ENCODE measurements around the gene MYL5.

The MYL5 gene

DNA sequence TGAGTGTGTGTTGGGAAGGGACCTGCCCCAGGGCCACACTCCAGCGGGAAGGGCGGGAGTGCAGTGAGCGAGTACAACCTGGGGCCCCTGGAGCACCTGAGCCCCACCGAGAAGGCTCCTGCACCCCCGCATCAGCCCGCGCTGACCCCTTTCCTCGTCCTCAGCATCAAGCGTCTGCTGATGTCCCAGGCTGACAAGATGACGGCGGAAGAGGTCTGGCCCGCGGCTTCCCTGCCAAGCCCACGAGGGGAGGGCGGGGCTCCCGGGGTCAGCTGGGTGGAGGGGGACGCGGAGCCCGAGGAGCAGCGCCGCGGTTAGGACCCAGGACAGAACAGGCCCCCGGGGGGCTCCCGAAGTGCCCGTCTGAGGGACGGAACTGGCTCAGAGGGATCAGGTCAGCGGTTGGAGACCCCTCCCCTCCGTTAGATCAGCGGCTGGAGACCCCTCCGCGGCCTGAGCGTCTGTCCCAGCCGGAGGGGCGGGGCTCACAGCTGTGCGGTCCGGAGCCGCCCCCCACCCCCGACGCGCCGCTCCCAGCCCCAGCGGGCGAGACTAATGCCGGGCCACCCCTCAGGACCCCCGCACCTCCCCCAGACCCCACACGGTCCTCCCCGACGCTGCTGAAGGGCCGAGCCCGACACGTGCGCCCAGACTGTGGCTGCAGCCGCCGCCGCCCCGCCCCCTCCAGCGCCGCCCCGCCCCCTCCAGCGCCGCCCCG lies 6.7 kb downstream of the MYL5 start:
- TF ChIP-seq, protein P1, sequence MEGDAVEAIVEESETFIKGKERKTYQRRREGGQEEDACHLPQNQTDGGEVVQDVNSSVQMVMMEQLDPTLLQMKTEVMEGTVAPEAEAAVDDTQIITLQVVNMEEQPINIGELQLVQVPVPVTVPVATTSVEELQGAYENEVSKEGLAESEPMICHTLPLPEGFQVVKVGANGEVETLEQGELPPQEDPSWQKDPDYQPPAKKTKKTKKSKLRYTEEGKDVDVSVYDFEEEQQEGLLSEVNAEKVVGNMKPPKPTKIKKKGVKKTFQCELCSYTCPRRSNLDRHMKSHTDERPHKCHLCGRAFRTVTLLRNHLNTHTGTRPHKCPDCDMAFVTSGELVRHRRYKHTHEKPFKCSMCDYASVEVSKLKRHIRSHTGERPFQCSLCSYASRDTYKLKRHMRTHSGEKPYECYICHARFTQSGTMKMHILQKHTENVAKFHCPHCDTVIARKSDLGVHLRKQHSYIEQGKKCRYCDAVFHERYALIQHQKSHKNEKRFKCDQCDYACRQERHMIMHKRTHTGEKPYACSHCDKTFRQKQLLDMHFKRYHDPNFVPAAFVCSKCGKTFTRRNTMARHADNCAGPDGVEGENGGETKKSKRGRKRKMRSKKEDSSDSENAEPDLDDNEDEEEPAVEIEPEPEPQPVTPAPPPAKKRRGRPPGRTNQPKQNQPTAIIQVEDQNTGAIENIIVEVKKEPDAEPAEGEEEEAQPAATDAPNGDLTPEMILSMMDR (IDR thresholded peaks at IDR 0.05; ENCODE audit: borderline replicate concordance, insufficient read depth, low read depth, low read length) = no peak
- peak overlapping the region; percentile 30 for H3K4me3 ChIP-seq (ENCODE audit: low read depth, low read length)

DNA sequence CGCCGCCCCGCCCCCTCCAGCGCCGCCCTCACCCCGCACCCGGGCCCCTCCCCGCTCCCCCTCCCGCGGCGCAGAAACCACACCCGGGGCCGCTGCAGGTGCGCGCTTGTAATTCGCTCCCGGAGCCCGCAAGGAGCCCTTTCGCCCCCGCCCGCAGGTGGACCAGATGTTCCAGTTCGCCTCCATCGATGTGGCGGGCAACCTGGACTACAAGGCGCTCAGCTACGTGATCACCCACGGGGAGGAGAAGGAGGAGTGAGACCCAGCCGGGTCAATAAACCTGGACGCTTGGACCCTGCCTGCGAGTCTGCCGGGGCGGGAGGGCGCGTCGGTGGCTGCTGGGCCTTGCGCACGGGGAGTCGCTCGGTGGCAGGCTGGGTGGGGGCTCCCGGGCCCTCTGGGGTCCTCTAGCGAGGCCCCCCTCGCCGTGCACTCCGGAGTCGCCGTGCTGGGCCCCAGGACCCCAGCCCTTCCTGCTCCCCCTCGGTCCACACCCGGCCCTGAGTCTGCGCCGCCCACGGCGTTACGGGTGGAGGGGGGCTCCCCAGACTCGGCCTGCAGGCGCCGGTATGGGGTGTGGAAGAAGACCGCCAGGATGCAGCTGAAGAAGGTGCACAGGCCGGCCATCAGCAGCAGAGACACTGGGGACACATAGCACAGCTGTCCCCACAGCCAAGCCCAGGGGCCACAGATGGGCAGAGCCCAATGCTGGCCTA lies 7.6 kb downstream of the MYL5 start:
- H3K4me3 ChIP-seq (ENCODE audit: low read depth, low read length) = no peak overlapping the region
- TF ChIP-seq, protein P1 (IDR thresholded peaks at IDR 0.05; ENCODE audit: borderline replicate concordance, insufficient read depth, low read depth, low read length) = no peak

DNA sequence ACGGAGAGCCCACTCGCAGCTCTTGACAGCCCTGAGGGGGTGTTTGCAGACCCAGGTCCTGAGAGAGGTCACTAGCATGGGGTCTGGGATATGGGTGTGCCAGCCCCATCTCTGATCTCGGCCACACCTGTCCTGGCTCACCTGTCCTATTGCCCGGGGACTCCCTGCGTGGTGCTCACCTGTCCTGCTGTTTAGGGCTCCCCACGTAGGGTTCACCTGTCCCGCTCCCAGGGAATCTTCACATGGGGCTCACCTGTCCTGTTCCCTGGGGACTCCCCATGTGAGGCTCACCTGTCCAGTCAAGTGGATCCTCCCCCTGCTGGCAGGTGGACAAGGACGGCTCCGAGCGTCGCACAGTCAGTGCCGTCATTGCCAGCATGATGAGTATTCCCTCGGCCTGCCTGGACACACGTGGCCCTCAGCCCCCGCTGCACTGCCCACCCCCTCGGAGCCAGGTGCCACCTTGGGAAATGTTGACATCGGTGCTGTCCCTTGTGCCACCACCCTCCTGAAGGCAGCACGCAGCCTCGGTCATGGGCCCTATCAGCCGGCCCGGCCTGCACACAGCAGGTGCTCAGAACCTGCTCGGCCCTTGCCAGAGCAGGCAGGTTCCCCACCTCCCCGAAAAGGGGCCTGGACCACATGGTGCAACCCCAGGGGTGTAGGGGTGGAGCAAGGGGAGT lies 8.3 kb downstream of the MYL5 start:
- no peak overlapping the region for H3K4me3 ChIP-seq (ENCODE audit: low read depth, low read length)
- TF ChIP-seq, protein P1 (IDR thresholded peaks at IDR 0.05; ENCODE audit: borderline replicate concordance, insufficient read depth, low read depth, low read length) = no peak

DNA sequence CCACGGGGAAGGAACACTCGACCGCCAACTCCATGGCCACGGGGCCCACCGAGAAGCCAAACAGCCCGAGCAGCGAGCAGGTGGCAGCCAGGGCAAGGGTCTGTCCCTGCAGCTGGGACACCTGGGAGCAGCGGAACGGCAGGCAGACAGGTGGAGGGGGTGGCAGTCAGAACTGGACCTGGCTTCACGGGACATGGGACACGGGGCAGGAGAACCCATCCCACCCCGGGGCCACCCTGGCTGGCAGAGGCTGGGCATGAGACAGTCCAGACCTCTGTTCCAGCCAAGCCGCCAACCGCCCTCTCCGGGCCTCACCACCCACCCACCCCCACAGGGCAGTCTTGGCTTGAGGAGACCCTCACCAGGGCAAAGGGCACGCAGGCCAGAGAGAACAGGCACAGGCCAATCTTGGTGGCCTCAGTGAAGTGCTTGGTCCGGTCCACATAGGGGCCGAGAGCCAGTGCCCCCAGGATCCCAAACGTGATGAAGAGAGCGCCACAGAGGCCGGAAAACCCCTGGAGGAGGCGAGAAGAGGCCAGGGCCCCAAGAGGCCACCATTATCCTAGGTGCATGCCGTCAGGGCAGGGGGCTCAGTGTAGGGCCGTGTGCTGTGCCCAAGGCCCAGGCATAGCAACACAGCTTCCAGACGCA lies 9.0 kb downstream of the MYL5 start:
- no peak overlapping the region for H3K4me3 ChIP-seq (ENCODE audit: low read depth, low read length)
- TF ChIP-seq, protein P1 (IDR thresholded peaks at IDR 0.05; ENCODE audit: borderline replicate concordance, insufficient read depth, low read depth, low read length) = no peak

DNA sequence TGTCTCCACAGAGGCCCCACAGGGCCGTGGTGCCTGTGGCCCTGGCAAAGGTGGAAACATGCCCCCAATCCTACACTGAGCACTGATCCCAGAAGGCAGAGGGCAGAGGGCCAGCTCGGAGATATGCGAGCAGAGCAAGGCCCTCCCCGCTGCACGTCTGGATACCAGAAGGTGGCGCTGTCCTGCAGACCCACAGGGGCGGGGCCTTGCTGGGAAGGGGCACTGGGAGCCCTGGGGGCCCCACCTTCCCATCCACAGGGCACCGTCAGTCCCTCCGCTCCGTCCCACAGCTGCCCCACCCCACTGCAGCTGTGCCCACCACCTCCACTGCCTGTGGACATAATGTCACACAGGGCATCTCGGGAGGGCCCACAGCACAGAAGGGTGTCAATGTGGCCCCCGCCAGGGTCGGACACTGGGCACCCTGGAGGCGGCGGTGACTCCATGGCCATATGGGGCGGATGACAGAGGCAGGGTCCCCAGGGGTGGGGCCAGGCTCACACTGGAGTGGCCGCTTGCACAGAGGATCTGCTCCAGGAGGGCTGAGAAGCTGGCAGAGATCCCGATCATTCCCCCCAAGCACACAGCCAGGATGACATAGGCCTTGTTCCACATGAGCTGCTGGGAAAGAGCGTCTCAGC lies 9.8 kb downstream of the MYL5 start:
- H3K4me3 ChIP-seq (ENCODE audit: low read depth, low read length) = no peak overlapping the region
- TF ChIP-seq, protein P1 (IDR thresholded peaks at IDR 0.05; ENCODE audit: borderline replicate concordance, insufficient read depth, low read depth, low read length) = peak; percentile 66

DNA sequence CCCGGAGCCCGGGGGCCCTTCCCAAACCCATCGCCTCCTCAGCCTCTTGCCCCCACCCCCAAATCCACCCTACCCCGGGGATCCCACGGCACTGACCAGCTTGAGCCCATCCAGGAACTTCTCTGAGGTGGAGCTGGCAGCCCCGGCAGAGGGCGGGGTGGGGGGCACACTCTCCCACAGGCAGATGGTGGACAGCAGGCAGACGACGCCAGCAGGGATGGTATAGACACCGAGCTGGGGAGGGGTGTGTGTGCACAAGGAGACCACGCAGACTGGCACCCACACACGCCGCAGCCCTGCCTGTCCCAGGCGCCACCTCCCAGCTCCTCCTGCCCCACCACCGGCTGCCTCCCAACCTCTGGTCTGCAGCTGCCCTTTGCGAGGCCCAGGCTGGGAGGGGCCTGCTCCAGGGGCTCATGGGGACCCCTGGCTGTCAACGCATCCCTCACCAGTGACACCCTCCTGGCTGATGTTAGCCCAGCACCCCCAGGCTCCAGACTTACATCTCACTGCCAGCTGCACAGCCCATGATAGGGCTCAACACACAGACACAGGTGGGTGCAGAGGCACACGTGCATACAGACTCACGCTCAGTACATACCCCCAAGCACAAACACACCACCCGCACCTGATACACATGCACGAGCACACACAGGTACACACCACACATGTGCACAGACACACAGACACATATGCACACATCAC lies 10.4 kb downstream of the MYL5 start:
- no peak overlapping the region for H3K4me3 ChIP-seq (ENCODE audit: low read depth, low read length)
- TF ChIP-seq, protein P1 (IDR thresholded peaks at IDR 0.05; ENCODE audit: borderline replicate concordance, insufficient read depth, low read depth, low read length) = no peak
